Pulmonary artery endothelial cell (primary cell): ENCODE measurements around the gene HOXA11. TPM values are rescaled to one million over a fixed set of nuclear protein-coding genes. Genes with fewer than 3 reads are reported as not detected.

Experiments
- DNase-seq: peaks from one replicate; pipeline ENCODE4 v3.0.0-alpha.2; 2011; ENCODE audit warnings: low read depth, low spot score
- total RNA-seq: library from RNA; depleted of rRNA; stranded (reverse); fragments of >200 nt; gene quantifications from 2 replicates; pipeline ENCODE4 v1.2.3, GENCODE V29; 2014

The HOXA11 gene
- total RNA-seq, 1 donor from 2014 or later, result not detected

- no peak for DNase-seq
These were observed 36.8 kb downstream of the HOXA11 start for GRCh38 chr7:27148031-27148755.

- DNase-seq, result no peak
These were observed 37.6 kb downstream of the HOXA11 start, which contains the start of gene HOXA6 for GRCh38 chr7:27147199-27148030. Gene HOXA6, minus strand, starts transcription at chr7:27147774. Its CDS starts 25 bp downstream, at chr7:27147749.

- no peak for DNase-seq
These were observed 38.4 kb downstream of the HOXA11 start for GRCh38 chr7:27146491-27147198.

- DNase-seq, result no peak
These were observed 39.1 kb downstream of the HOXA11 start for GRCh38 chr7:27145914-27146412.

GRCh38 chr7:27145165-27145913, 39.7 kb downstream of the HOXA11 start:
- DNase-seq, result no peak

GRCh38 chr7:27144781-27145164, 40.3 kb downstream of the HOXA11 start:
- DNase-seq, result no peak

GRCh38 chr7:27143950-27144780, 40.9 kb downstream of the HOXA11 start:
- DNase-seq, result no peak

- peak; percentile 79 for DNase-seq
These were observed 41.7 kb downstream of the HOXA11 start, which contains the start of gene HOXA5 for GRCh38 chr7:27143023-27143949. Gene HOXA5, minus strand, starts transcription at chr7:27143681. Its CDS starts 74 bp downstream, at chr7:27143607.

- no peak for DNase-seq
These were observed 42.4 kb downstream of the HOXA11 start for GRCh38 chr7:27142580-27143022.

GRCh38 chr7:27141923-27142579, 43.0 kb downstream of the HOXA11 start:
- no peak for DNase-seq

- DNase-seq, result no peak
These were observed 43.7 kb downstream of the HOXA11 start for GRCh38 chr7:27141137-27141922.

- DNase-seq, result no peak
These were observed 44.7 kb downstream of the HOXA11 start for GRCh38 chr7:27140126-27140857.

GRCh38 chr7:27139334-27140125, 45.5 kb downstream of the HOXA11 start:
- DNase-seq, result no peak

GRCh38 chr7:27138985-27139333, 46.1 kb downstream of the HOXA11 start:
- DNase-seq, result no peak

- DNase-seq, result no peak
These were observed 46.6 kb downstream of the HOXA11 start for GRCh38 chr7:27138472-27138871.
